ENCODE results near the gene AMOT.

The AMOT gene

GRCh38 chrX:112735147-112735546, 105.5 kb downstream of the AMOT start:
- no peak for DNase-seq (ENCODE audit: low spot score)

GRCh38 chrX:112734290-112734689, 106.3 kb downstream of the AMOT start:
- no peak for DNase-seq (ENCODE audit: low spot score)

DNA sequence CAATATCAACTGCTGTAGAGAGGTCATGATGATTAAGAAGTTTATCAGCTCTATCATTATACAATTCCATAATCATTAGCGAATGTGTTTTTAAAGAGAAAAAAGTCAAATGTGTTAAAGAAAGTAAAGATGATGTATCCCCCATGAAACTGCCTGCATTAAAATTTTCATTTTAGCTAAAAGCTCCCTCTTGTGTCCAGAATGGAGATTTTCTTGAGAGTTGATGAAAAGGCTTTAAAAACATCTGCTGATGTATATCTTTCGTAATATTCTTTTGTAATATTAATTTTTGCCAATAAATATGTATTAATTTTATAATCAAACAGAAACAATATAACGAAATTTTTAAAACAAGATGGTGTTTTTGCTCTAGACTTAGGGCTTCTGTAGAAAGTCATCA, 108.8 kb downstream of the AMOT start:
- no peak for DNase-seq (ENCODE audit: low spot score)

Data from hematopoietic multipotent progenitor cell treated with erythropoietin and hydrocortisone succinate and interleukin-3 and kit ligand, for 17 days (in vitro differentiated cells).